HCT116 (cell line): ENCODE data around the gene PARP12. TPM values are rescaled to one million over a fixed set of nuclear protein-coding genes. Genes with fewer than 3 reads are reported as not detected.

Experiments used
- ATAC-seq: fragments of 200-7000 bp; cut with Tn5 transposase; 2 replicates; pipeline ENCODE4 v1.9.1; 2020; ENCODE audit warnings: mild to moderate bottlenecking, moderate library complexity
- BruUV-seq: library from RNA; stranded (reverse); fragments of 400-500 nt; replicated peaks from 2 replicates; lab custom pipeline; 2021; lab: Mats Ljungman, UMichigan
- CTCF ChIA-PET: fragments of 300-600 bp; sonication (Branson Sonifier 250); formaldehyde crosslinking; loops from one replicate; lab custom pipeline; 2021; ENCODE audit warnings: antibody characterized with exemption; lab: Charles Lee
- POLR2A ChIA-PET: fragments of 300-600, 350-600 bp; sonication (Branson Sonifier 250); formaldehyde crosslinking; loops from one replicate; lab custom pipeline; 2021; ENCODE audit warnings: antibody characterized with exemption; lab: Charles Lee
- RAD21 ChIA-PET, 2 experiments: fragments of 300-600 bp; sonication (Branson Sonifier 250); formaldehyde crosslinking; loops; one replicate each; lab custom pipeline; 2023; ENCODE audit warnings: low total read pairs in 2 of 2; ENCODE audit not compliant: uncharacterized antibody in 2 of 2, unreplicated experiment in 2 of 2, low non-redundant PET in 1 of 2; lab: Charles Lee
- DNase-seq: peaks from one replicate; pipeline ENCODE4 v3.0.0-alpha.2; 2010; ENCODE audit warnings: low read depth, low spot score
- H2AFZ ChIP-seq: fragments of 200-600 bp; shearing (Covaris generic), sonication (generic); 2 replicates; pipeline ENCODE4 v1.6.1; 2017; ENCODE audit warnings: low read depth, mixed run types, mixed read lengths, antibody characterized with exemption, low read length; ENCODE audit not compliant: poor library complexity, severe bottlenecking
- H3K27ac ChIP-seq: 2 replicates; pipeline ENCODE4 v1.5.1; 2012; ENCODE audit warnings: low read depth, low read length
- H3K27me3 ChIP-seq: fragments of 200-600 bp; sonication (generic); 2 replicates; pipeline ENCODE4 v1.6.1; 2016; ENCODE audit warnings: mixed run types, low read length, mixed read lengths; ENCODE audit not compliant: insufficient read depth
- H3K36me3 ChIP-seq, 2 experiments: fragments of 200-500 bp in 1 of 2; fragments of 200-600 bp in 1 of 2; sonication (Bioruptor generic) in 1 of 2; sonication (generic) in 1 of 2; 2 replicates each; pipeline versions ENCODE4 v1.5.1 to v1.6.1; 2014 to 2016; ENCODE audit warnings: low read length in 2 of 2, inconsistent platforms in 1 of 2, mixed read lengths in 1 of 2, mixed run types in 1 of 2; ENCODE audit not compliant: insufficient read depth in 2 of 2, control insufficient read depth in 1 of 2
- H3K4me1 ChIP-seq, 2 experiments: fragments of 200-600 bp in 1 of 2; sonication (generic) in 1 of 2; 2 replicates each; pipeline versions ENCODE4 v1.5.1 to v1.6.1; 2012 to 2017; ENCODE audit warnings: low read length in 2 of 2, inconsistent platforms in 1 of 2, mild to moderate bottlenecking in 1 of 2, mixed read lengths in 1 of 2, mixed run types in 1 of 2, moderate library complexity in 1 of 2; ENCODE audit not compliant: insufficient read depth in 2 of 2, control insufficient read depth in 1 of 2
- H3K4me2 ChIP-seq: fragments of 200-600 bp; sonication (generic); 2 replicates; pipeline ENCODE4 v1.6.1; 2017; ENCODE audit warnings: mixed run types, low read length, mixed read lengths
- H3K4me3 ChIP-seq, 2 experiments: fragments of 200-600 bp in 1 of 2; sonication (generic) in 1 of 2; replicated peaks in 1 of 2; 2 replicates each; pipeline ENCODE4 v1.5.1; 2011 to 2016; ENCODE audit warnings: low read length in 2 of 2, control low read depth in 1 of 2, low read depth in 1 of 2, mild to moderate bottlenecking in 1 of 2, mixed read lengths in 1 of 2, mixed run types in 1 of 2
- H3K79me2 ChIP-seq: fragments of 200-600 bp; sonication (generic); 2 replicates; pipeline ENCODE4 v1.6.1; 2017; ENCODE audit warnings: mild to moderate bottlenecking, mixed run types, low read length, moderate library complexity, mixed read lengths; ENCODE audit not compliant: insufficient read depth
- H3K9ac ChIP-seq: fragments of 200-600 bp; sonication (generic); 2 replicates; pipeline ENCODE4 v1.6.1; 2016; ENCODE audit warnings: low read length, mixed read lengths
- H3K9me2 ChIP-seq: fragments of 200-600 bp; sonication (generic), shearing (Covaris generic); 2 replicates; pipeline ENCODE4 v1.6.1; 2017; ENCODE audit warnings: mixed run types, mild to moderate bottlenecking, moderate library complexity; ENCODE audit not compliant: insufficient read depth
- H3K9me3 ChIP-seq, 2 experiments: fragments of 200-500 bp in 1 of 2; fragments of 200-600 bp in 1 of 2; sonication (Bioruptor generic) in 1 of 2; sonication (generic) in 1 of 2; 2 replicates each; pipeline ENCODE4 v1.6.1; 2014 to 2017; ENCODE audit warnings: low read length in 2 of 2, mixed read lengths in 2 of 2, inconsistent platforms in 1 of 2, low read depth in 1 of 2, mild to moderate bottlenecking in 1 of 2, mixed run types in 1 of 2, moderate library complexity in 1 of 2; ENCODE audit not compliant: control insufficient read depth in 1 of 2, insufficient read depth in 1 of 2
- H4K20me1 ChIP-seq: fragments of 200-600 bp; sonication (generic), shearing (Covaris generic); 2 replicates; pipeline ENCODE4 v1.6.1; 2017; ENCODE audit warnings: mixed run types, mild to moderate bottlenecking, moderate library complexity; ENCODE audit not compliant: insufficient read depth
- ATF3 ChIP-seq: IDR thresholded peaks from 2 replicates; pipeline ENCODE4 v1.6.1; 2012
- CBX3 ChIP-seq: IDR thresholded peaks from 2 replicates; pipeline ENCODE4 v1.6.1; 2012; ENCODE audit warnings: low read depth
- CEBPB ChIP-seq: IDR thresholded peaks from 2 replicates; pipeline ENCODE4 v1.6.1; 2012; ENCODE audit warnings: low read depth
- CTCF ChIP-seq, 3 experiments: fragments of 200-600 bp in 1 of 3; sonication (generic) in 1 of 3; IDR thresholded peaks in 2 of 3; conservative IDR thresholded peaks in 1 of 3; 2 replicates each; pipeline ENCODE4 v1.5.1; 2012 to 2017; ENCODE audit warnings: low read depth in 2 of 3, low read length in 2 of 3, antibody characterized with exemption in 1 of 3, borderline replicate concordance in 1 of 3, control low read depth in 1 of 3, mild to moderate bottlenecking in 1 of 3, mixed read lengths in 1 of 3, mixed run types in 1 of 3, moderate library complexity in 1 of 3; ENCODE audit not compliant: insufficient read depth in 1 of 3
- ELF1 ChIP-seq: IDR thresholded peaks from 2 replicates; pipeline ENCODE4 v1.6.1; 2012; ENCODE audit warnings: low read depth, borderline replicate concordance
- EZH2 ChIP-seq: fragments of 200-600 bp; sonication (generic); IDR thresholded peaks from 2 replicates; pipeline ENCODE4 v1.6.1; 2017; ENCODE audit warnings: antibody characterized with exemption, mixed run types
- EZH2phosphoT487 ChIP-seq: fragments of 200-600 bp; IDR thresholded peaks from 2 replicates; pipeline ENCODE4 v1.6.1; 2018; ENCODE audit warnings: antibody characterized with exemption, borderline replicate concordance
- FOSL1 ChIP-seq: IDR thresholded peaks from 2 replicates; pipeline ENCODE4 v1.6.1; 2012; ENCODE audit warnings: low read depth
- JUND ChIP-seq: IDR thresholded peaks from 2 replicates; pipeline ENCODE4 v1.6.1; 2012
- POLR2AphosphoS5 ChIP-seq: IDR thresholded peaks from 2 replicates; pipeline ENCODE4 v1.6.1; 2011; ENCODE audit warnings: mild to moderate bottlenecking, low read depth, low read length, moderate library complexity
- REST ChIP-seq: IDR thresholded peaks from 2 replicates; pipeline ENCODE4 v1.6.1; 2012; ENCODE audit warnings: low read depth
- SIN3A ChIP-seq: IDR thresholded peaks from 2 replicates; pipeline ENCODE4 v1.6.1; 2012; ENCODE audit warnings: low read depth
- SP1 ChIP-seq: IDR thresholded peaks from 2 replicates; pipeline ENCODE4 v1.6.1; 2012; ENCODE audit warnings: low read depth
- SRF ChIP-seq: IDR thresholded peaks from 2 replicates; pipeline ENCODE4 v1.6.1; 2012; ENCODE audit warnings: low read depth
- YY1 ChIP-seq: IDR thresholded peaks from 2 replicates; pipeline ENCODE4 v1.6.1; 2011; ENCODE audit warnings: low read length, low read depth, moderate library complexity, mild to moderate bottlenecking; ENCODE audit not compliant: insufficient replicate concordance; ENCODE audit errors: extremely low read depth
- ZBTB33 ChIP-seq: IDR thresholded peaks from 2 replicates; pipeline ENCODE4 v1.6.1; 2011; ENCODE audit warnings: mild to moderate bottlenecking, low read length, moderate library complexity; ENCODE audit not compliant: insufficient replicate concordance; ENCODE audit errors: extremely low read depth
- ZFX ChIP-seq: fragments of 450-650 bp; IDR thresholded peaks from 2 replicates; pipeline ENCODE4 v1.6.1; 2017
- ZNF274 ChIP-seq: fragments of 200-500 bp; sonication (Bioruptor generic); IDR thresholded peaks from 2 replicates; pipeline ENCODE4 v1.6.1; 2014; ENCODE audit warnings: mild to moderate bottlenecking, low read depth, low read length, inconsistent platforms
- intact Hi-C: fragments of 100-400 bp; cut with micrococcal nuclease; formaldehyde crosslinking; loops from 2 replicates; pipeline ENCODE4 v1.10.0; 2022
- total RNA-seq: library from RNA; stranded (reverse); gene quantifications from one replicate; pipeline ENCODE4 v1.2.1, GENCODE V29; 2021; ENCODE audit not compliant: unreplicated experiment

Gene PARP12
- total RNA-seq, 1 experiment from 2014 or later = 17.7 TPM

GRCh38 chr7:140039896-140040295 lies 22.9 kb downstream of the PARP12 start:
- ChIA-PET CTCF (no interaction called here), RAD21 (no interaction called here), POLR2A (no interaction called here)
- no peak overlapping the region for H3K27ac ChIP-seq
- no peak overlapping the region for H3K4me2 ChIP-seq
- no peaks in the 10 kb centered on the region for H4K20me1 ChIP-seq
- ATAC-seq (no peak), DNase-seq (no peak)
- no peak overlapping the region for H3K4me3 ChIP-seq
- no peaks in the 10 kb centered on the region for H3K79me2 ChIP-seq
- H3K9ac ChIP-seq = no peak overlapping the region
- H3K4me1 ChIP-seq = peaks cover 2 to 9% of the 10 kb centered on the region in 2 experiments; a peak in 2 of 4 replicates
- no peaks in the 10 kb centered on the region for H3K9me3 ChIP-seq
- BruUV-seq = no TSS peak
- intact Hi-C loops = no loop called here
- H3K27me3 ChIP-seq = no peaks in the 10 kb centered on the region
- no peak for TF ChIP-seq SP1
- TF ChIP-seq ZBTB33 = no peak
- no peak for TF ChIP-seq FOSL1
- TF ChIP-seq REST = no peak
- TF ChIP-seq POLR2AphosphoS5 = no peak
- TF ChIP-seq ATF3 = no peak
- TF ChIP-seq ZFX = no peak
- no peak for TF ChIP-seq SRF
- TF ChIP-seq ELF1 = no peak
- TF ChIP-seq EZH2 = no peak
- no peak for TF ChIP-seq YY1
- no peak for TF ChIP-seq SIN3A
- no peak for TF ChIP-seq CBX3
- TF ChIP-seq JUND = no peak
- no peak for TF ChIP-seq CEBPB
- TF ChIP-seq CTCF (IDR thresholded peaks at IDR 0.05 in 2 of 3, conservative IDR thresholded peaks at IDR 0.05 in 1 of 3; ENCODE audit: borderline replicate concordance in 1 of 3, insufficient read depth in 1 of 3, low read depth in 2 of 3, low read length in 2 of 3) = no peak
- TF ChIP-seq ZNF274 = no peak
- TF ChIP-seq EZH2phosphoT487 = no peak
- no peaks in the 10 kb centered on the region for H3K9me2 ChIP-seq
- H2AFZ ChIP-seq = no peak overlapping the region
- no peaks in the 10 kb centered on the region for H3K36me3 ChIP-seq
